ENCODE results near the gene EBF4.

Gene EBF4, protein sequence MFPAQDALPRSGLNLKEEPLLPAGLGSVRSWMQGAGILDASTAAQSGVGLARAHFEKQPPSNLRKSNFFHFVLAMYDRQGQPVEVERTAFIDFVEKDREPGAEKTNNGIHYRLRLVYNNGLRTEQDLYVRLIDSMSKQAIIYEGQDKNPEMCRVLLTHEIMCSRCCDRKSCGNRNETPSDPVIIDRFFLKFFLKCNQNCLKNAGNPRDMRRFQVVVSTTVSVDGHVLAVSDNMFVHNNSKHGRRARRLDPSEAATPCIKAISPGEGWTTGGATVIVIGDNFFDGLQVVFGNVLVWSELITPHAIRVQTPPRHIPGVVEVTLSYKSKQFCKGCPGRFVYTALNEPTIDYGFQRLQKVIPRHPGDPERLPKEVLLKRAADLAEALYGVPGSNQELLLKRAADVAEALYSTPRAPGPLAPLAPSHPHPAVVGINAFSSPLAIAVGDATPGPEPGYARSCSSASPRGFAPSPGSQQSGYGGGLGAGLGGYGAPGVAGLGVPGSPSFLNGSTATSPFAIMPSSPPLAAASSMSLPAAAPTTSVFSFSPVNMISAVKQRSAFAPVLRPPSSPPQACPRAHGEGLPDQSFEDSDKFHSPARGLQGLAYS

DNA sequence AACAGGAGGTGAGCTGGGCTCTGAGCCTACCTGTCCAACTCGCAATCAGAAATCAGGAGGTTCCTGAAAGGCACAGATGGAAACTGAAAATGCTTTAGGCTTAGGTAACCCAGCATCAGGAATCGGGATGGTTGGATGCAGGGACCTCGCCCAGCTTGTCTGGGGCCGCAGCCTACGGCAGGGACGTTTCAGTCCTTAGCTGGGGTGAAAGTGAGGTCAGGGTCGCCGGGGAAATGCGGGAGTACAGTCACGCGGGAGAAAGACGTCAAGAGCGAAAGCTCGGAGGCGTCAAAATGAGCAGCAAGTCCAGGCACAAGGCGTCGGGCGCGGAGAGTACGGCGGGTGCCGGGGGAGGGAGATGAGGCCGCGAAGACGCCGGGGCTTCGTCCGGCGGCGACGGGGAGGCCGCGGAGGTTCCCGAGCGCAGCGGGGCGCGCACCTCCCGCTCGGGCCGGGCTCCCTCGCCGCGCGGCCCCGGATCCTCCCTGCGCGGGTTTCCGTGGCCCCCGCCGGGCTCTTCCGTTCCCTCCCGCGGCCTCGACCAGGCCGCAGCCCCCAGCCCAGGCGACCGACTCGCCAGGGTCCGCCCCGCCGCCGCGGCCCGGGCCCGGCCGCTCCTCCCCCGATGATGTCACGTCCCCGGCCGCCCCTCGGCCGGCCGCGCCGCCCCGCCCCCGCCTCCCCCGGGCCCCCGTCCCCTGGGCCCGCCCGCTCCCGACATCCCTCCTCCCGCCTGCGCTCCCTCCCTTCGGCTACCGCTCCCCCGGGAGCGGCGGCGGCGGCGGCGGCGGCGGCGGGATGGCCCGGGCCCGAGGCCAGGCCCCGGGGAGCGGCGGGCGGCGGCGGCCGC, at the start of gene EBF4:
TSS of gene EBF4 (plus strand) at position 745 of the 850 bp plus-strand sequence. CDS start 866 bp downstream, outside the sequence.
- DNase-seq, result no peak

DNA sequence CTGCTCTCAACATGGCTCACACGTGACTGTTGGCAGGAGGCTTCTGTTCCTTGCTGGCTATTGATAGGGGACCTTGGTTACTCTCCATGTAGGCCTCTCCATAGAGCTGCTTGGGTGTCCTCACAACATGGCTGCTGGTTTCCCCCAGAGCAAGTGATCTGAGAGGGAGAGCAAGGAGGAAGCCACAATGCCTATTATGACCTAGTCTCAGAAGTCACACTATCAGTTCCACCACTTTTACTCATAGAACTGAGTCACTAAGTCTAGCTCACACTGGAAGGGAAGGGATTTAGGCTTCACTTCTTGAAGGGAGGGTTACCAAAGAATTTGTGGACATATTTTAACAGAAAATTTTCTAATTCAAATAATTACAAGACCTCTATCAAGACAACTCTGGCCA, 48.9 kb upstream of the EBF4 start:
- DNase-seq, result no peak

DNA sequence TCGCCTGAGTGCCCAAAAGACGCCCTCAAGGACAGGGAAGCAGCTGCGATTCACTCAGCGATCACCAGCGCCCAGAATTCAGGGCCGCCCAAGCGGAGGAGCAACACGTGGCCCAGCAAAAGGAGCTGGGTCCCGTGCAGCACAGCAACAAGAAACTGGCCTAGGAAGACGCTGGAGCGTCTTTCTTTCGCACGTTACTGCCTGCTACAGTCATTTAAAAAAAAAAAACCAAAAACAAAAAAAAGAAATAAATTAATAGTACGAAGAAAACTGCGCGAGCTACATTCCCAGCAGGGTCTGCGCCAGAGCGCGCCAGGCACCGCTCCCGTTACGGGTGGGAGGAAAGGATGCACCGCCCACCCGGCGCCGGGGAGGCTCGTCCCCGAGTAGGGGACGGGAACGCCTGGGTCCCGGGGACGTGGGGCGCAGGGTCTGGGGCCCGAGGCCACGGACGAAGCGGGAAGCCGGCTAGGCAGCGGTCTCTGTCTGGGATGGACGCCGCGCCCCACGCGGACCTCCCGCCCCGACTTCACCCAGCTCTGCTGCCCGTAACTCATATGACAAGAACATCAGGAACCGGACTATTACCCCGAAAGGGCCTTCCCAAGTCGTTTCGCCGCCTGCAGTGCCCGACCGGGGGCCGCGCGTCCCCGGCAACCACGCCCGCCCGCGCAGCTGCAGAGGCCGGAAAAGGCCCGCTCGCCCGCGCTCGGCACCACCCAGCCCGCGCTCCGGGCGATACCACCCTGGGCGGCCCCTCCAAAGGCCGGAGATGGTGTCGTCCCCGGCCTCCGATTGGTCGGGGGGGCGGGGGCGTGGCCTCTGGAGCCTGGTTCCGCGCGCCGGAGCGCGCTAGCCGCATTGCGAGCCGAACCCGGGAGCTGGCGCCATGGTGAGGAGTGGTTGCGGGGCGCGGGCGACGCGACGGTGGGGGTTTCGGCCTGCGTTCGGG, 40.5 kb upstream of the EBF4 start, which contains the start of gene NOP56:
TSS of gene NOP56 (plus strand) at position 861 of the 952 bp plus-strand sequence. CDS start at position 890, 29 bp downstream.
- DNase-seq, result peak; percentile 93

DNA sequence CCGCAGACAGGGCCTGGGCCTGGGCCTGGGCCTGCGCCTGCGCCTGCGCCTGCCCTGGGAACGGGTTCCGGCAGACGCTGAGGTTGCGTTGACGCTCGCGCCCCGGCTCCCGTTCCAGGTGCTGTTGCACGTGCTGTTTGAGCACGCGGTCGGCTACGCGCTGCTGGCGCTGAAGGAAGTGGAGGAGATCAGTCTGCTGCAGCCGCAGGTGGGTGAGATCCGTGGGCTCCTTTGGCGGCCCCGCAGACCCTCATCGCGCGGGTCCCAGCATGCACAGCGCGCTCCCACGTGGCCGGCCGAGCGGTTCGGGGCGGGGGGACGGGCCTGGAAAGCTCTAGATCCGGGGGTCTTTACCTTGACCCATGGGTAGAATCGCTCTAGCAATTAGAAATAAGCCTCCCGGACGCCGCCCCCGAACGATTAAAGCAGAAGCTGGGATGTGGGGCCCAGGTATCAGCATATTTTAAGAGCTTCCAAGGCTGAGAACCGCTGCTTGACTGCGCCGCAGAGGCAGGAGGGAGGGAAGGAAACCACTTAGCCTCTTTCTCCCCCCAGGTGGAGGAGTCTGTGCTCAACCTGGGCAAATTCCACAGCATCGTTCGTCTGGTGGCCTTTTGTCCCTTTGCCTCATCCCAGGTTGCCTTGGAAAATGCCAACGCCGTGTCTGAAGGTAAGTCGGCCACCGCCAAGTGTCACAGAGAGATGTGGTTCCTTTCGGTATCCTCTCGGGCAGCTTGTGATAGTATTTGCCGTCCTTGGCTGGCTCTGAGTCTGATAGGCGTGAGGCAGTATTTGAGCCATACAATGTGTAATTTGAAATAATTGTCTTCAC, 39.6 kb upstream of the EBF4 start:
- DNase-seq, result no peak

DNA sequence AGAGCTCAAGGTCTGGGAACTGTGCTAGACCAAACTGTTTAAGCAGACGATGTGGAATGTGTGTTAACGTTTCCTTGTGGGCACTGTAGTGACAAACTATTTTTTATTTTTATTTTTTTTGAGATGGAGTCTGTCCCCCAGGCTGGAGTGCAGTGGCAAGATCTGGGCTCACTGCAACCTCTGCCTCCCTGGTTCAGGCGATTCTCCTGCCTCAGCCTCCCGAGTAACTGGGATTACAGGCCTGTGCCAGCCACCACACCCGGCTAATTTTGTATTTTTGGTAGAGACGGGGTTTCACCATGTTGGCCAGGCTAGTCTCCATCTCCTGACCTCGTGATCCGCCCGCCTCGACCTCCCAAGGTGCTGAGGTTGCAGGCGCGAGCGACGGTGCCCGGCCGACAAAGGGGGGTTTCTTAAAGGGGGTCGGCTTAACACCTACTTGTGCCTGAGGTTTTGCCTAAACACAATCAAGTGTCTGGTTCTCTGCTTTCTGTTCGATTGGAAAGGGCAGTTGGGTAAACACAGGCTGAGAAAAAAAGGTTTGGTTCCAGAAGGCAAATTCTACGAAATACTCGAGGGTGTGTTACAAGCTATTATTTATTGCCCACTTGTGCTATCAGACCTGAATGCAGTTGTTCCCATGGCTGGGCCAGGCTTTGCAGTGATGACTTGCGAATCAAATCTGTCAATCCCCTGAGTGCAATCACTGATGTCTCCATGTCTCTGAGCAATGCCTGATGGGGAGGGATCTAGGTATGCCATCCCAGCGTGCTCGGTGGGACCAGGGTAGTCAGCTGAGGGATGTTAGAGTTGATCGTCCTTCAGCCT, 38.8 kb upstream of the EBF4 start:
- no peak for DNase-seq

DNA sequence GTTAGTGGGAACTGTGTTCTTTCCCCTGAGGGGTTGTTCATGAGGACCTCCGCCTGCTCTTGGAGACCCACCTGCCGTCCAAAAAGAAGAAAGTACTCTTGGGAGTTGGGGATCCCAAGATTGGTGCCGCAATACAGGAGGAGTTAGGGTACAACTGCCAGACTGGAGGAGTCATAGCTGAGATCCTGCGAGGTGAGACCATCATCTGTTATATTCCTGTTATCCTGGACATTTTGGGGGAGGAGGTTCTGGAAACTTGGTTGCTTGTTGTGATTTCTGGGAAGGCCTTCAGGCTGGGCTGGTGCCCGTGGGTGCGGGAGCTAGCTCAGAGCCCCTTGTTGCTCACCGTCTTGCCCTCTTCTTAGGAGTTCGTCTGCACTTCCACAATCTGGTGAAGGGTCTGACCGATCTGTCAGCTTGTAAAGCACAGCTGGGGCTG, 38.2 kb upstream of the EBF4 start:
- no peak for DNase-seq

DNA sequence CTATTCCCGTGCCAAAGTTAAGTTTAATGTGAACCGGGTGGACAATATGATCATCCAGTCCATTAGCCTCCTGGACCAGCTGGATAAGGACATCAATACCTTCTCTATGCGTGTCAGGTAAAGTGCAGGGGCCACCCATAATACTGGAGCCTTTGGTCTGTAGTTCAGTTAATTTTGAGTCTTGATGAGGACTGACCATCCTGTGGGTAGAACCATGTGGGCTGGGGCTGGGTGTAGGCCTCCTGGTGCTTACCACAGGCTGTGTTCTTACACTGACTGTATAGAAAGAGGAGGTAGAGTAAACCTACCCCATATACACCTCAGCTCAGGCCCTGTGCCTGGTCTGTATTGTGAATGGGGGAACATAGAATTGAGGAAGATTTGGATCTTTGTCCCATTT, 37.7 kb upstream of the EBF4 start:
- DNase-seq, result no peak

DNA sequence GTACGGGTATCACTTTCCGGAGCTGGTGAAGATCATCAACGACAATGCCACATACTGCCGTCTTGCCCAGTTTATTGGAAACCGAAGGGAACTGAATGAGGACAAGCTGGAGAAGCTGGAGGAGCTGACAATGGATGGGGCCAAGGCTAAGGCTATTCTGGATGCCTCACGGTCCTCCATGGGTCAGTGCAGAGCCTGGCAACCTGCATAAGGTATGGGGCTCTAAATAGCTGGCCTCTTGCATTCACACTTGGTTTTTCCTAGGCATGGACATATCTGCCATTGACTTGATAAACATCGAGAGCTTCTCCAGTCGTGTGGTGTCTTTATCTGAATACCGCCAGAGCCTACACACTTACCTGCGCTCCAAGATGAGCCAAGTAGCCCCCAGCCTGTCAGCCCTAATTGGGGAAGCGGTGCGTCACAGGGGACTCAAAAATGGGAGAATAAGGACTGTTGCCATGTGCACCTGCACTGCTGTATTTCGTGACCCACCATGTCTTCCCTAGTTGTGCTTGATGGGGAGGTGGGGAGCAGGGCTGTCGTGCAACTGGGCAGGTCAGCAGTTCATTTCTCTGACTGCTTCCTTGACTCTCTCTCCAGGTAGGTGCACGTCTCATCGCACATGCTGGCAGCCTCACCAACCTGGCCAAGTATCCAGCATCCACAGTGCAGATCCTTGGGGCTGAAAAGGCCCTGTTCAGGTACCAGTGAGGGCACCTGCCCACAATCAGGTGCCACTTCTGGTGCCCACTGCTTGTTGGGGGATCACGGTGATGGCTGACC, 37.1 kb upstream of the EBF4 start:
- no peak for DNase-seq

DNA sequence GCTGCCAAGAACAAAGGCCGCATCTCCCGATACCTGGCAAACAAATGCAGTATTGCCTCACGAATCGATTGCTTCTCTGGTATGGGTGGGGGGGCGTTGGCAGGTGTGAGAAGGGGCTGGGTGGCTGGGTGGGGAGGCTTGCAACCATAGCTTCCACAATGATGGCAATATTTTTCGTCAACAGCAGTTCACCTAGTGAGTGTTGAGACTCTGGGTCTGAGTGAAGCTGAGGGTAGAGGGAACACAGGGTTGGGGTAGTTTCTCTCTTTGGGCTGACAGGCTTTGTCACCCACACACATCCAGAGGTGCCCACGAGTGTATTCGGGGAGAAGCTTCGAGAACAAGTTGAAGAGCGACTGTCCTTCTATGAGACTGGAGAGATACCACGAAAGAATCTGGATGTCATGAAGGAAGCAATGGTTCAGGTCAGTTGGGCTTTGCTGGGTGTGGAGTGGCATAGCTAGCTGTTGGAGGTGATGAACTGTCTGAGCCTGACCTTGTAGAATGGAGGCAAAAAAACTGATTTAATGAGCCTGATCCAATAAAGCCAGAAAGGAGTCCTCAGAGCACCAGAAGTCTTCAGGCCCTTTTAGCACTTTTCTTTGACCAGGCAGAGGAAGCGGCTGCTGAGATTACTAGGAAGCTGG, 36.0 kb upstream of the EBF4 start:
- no peak for DNase-seq

DNA sequence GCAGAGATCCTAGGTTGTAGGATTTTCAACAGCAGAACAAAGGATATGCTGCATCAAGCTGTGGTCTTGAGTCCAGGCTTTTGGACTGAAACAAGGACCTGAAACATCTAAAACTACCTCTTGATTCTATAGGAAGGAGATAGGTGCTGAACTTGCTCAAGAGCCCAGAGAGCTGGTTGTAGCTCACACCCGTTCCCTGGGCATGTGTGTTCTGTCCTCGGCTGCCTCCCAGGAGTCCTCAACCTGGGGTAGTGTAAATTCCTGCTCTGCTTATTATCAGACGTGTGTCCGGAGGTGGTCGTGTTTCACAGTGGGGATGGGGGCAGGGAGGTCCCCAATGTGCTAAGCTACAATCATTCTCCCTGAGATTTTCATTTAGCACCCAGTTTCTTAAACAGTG, 35.3 kb upstream of the EBF4 start:
- DNase-seq, result no peak

DNA sequence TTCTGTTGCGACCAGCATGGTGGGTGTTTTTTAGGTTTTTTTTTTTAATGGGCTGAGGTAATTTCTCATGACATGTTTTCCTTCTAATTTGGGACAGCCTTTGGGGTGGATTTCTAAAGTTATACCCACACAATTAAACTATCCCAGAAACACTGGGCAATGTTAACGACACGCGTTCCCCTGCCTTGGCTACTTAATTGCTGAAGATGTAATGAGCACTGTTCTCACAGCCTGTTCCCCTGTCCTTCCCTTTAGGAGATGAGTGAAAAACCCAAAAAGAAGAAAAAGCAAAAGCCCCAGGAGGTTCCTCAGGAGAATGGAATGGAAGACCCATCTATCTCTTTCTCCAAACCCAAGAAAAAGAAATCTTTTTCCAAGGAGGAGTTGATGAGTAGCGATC, 34.9 kb upstream of the EBF4 start:
- DNase-seq, result no peak

DNA sequence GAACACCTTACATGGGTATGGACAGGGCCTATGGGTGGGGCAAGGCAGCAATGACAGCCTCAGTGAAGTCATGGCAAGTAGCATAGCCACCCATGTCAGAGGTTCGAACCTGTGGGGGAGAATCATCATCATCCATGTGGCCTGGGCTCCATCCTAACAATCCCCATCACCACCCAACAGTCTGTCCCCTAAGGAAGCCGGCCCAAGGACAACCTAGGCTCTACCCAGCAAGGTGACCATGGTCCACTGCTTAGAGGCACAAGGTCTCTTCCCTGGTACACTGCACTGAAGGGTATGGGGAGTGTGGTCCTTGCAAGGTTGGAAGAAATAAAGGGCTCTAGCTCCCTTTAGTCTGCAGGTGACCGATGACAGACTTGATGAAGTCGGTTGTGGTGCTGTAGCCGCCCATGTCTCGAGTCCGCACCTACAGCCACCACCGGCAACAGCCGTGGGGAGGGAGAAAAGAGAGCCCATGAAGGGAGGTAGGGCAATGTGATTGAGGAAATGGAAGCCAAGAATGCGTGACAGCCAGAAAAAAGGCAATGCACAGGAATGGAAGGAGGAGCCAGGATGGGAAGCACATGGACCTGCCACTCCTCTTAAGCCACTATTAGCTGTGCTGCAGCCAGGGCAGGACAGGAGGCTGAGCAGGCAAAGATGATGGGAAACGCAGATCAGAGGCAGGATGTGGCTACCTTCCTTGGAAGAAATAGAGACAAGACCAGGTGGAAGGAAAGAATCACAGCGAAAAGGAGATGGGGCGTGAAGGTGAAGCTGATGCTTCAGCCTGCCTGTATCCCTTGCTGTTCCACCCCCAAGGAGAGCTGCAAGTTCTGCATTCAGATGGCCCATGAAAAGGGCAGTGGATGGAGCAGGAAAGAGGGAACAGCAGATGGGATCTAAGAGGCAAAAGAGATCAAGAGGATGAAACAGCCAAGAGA, 33.9 kb upstream of the EBF4 start:
- peak; percentile 40 for DNase-seq

DNA sequence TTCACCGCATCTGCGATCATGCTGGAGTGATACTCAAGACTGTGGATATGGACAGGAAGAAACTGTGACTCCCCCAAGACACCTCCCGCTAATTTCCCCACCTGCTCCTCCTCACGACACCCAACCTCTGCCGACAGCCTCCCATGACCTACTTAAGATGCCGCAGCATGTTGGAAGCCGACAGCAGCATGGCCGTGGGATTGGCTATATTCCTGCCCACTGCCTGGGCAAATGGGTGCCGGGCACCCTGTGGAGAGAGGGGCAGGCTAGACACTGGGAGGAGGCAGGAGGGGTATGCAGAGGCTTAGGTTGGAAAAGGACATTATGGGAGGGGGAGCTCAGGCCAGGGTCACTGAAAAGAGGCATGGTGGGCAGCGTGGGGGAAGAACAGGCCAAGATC, 33.0 kb upstream of the EBF4 start:
- DNase-seq, result no peak

DNA sequence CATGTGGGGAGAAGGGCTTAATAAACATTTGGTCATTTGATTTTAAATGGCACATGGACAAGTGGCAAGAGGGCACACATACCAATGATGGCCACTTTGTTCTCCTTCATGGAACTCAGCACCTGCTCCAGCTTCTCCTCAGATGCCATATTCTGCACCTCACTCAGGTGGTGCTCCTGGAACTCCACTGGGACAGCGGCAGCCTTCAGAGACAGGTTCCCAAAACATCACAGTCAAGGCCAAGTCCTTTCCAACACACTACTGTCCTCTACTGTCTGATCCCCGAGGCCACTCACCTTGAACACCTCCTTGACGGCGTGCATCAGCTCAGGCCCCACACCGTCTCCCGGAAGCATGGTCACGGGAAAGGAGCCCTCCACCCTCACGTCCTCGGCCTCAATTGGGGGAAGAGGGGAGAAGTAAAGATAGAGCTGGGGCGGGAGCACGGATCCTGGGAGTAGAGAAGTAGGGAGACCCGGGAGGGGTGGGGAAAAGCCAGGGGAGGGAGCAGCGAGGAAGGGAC, 29.2 kb upstream of the EBF4 start:
- DNase-seq, result no peak

DNA sequence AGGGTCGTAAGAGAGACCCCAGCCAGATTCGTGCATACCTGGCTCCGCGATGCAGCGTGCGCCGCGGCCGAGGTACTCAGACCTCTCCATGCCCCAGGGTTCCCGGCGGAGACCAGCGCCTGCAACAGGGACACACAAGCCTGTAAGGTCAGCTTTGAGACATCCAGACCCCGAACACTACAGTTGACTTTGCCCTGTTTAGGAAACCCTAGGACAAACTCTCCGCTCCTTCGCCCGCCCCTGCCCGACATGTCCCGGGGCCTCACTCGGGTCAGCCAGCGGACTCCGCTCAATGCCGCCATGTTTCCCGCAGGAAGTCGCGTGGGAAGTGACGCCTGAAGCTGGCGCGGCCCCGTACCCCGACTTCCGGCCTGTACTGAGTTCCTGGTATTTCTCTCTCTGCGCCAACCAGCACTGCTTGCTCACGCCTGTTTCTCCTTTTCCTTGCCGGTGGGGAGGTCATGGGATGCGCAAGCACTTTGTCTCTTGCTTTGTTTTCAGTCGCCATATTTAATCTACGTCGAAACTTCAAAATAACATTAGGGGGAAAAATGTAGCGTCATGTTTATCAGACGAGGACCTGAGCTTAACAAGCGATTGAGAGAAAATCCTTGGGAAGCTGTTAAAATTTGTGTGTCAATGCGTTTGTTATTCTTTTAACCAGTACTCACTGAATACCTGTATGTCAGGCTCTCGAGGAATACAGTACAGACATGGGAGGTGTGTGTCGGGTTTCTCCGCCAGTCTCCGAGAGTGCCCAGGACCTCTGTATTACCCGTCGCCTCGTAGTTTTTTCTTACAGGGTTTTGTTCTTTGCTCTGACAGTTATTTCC, 28.5 kb upstream of the EBF4 start, which contains the start of gene IDH3B:
TSS of gene IDH3B (minus strand) at position 330 of the 833 bp plus-strand sequence. CDS start at position 302, 28 bp downstream.
- peak; percentile 94 for DNase-seq

DNA sequence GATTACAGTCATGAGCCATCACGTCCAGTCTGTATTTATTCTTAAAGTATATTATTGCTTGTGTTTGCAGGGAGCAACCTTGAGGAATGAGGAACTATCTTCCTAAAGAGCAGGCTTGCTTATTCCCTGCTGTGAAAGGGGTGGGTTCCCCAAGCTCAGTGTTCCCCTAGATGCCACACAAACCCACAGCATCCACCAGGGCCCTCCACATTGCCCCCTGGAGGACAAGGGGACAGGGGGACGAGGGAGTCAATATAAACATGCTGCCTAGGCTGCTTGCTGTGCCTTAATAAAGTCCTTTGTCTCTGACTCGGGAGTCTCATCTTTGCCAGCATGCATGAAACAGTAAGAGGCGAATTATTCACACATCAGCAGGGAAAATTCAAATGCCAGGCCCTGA, 20.6 kb upstream of the EBF4 start:
- no peak for DNase-seq
